Endothelial cell of umbilical vein (primary cell): ENCODE results near the gene TECTA. TPM values are rescaled to one million over a fixed set of nuclear protein-coding genes. Genes with fewer than 3 reads are reported as not detected.

Experiments
- BruUV-seq: library from RNA; stranded (reverse); fragments of 400-500 nt; replicated peaks from 2 replicates; lab custom pipeline; 2021; lab: Mats Ljungman, UMichigan
- CTCF ChIA-PET: fragments of 300-600, 350-600 bp; sonication (Branson Sonifier 250); formaldehyde crosslinking; loops from one replicate; lab custom pipeline; 2021; ENCODE audit warnings: antibody characterized with exemption, inconsistent platforms; lab: Charles Lee
- POLR2A ChIA-PET: fragments of 300-600, 350-600 bp; sonication (Branson Sonifier 250); formaldehyde crosslinking; loops from one replicate; lab custom pipeline; 2021; ENCODE audit warnings: antibody characterized with exemption, inconsistent platforms; lab: Charles Lee
- DNase-seq: peaks from one replicate; pipeline ENCODE4 v3.0.0-alpha.2; 2011; ENCODE audit warnings: low read depth, low spot score
- FAIRE-seq: peaks from 2 replicates; lab custom pipeline; 2011; peaks lifted over from hg19 to GRCh38; lab: Jason Lieb, UNC
- H2AFZ ChIP-seq: 2 replicates; pipeline ENCODE4 v1.6.0; 2012; ENCODE audit warnings: low read depth, low read length, control low read depth, inconsistent platforms
- H3K27ac ChIP-seq: 2 replicates; pipeline ENCODE4 v1.5.1; 2011; ENCODE audit warnings: low read depth, mild to moderate bottlenecking, control low read depth, low read length, moderate library complexity; ENCODE audit not compliant: insufficient read depth
- H3K27me3 ChIP-seq, 2 experiments: 2 replicates each; pipeline versions ENCODE4 v1.6.0 to v1.6.1; 2011; ENCODE audit warnings: low read length in 2 of 2, mixed read lengths in 1 of 2; ENCODE audit not compliant: control insufficient read depth in 2 of 2, insufficient read depth in 2 of 2
- H3K36me3 ChIP-seq, 2 experiments: 2 replicates in 1 of 2; 3 replicates in 1 of 2; pipeline ENCODE4 v1.5.1; 2011; ENCODE audit warnings: low read length in 2 of 2, mild to moderate bottlenecking in 1 of 2, moderate library complexity in 1 of 2; ENCODE audit not compliant: control insufficient read depth in 2 of 2, insufficient read depth in 2 of 2; ENCODE audit errors: extremely low read depth in 1 of 2
- H3K4me1 ChIP-seq: 3 replicates; pipeline ENCODE4 v1.5.1; 2011; ENCODE audit warnings: mild to moderate bottlenecking, low read length; ENCODE audit not compliant: control insufficient read depth, insufficient read depth; ENCODE audit errors: extremely low read depth
- H3K4me2 ChIP-seq: 2 replicates; pipeline ENCODE4 v1.6.1; 2011; ENCODE audit warnings: low read length, control low read depth, mixed read lengths; ENCODE audit not compliant: insufficient read depth
- H3K4me3 ChIP-seq, 3 experiments: fragments of 200-600 bp in 1 of 3; sonication (generic), shearing (Covaris generic) in 1 of 3; replicated peaks in 1 of 3; 2 replicates each; pipeline ENCODE4 v1.5.1; 2011 to 2016; ENCODE audit warnings: control low read depth in 3 of 3, low read length in 3 of 3, mild to moderate bottlenecking in 2 of 3, inconsistent platforms in 1 of 3, low read depth in 1 of 3, moderate library complexity in 1 of 3; ENCODE audit not compliant: insufficient read depth in 1 of 3
- H3K79me2 ChIP-seq: 2 replicates; pipeline ENCODE4 v1.6.0; 2012; ENCODE audit warnings: low read length, inconsistent platforms; ENCODE audit not compliant: control insufficient read depth, insufficient read depth
- H3K9ac ChIP-seq: replicated peaks from 2 replicates; pipeline ENCODE3; 2011; ENCODE audit warnings: low read length, control low read depth; ENCODE audit not compliant: insufficient read depth; ENCODE audit errors: extremely low read depth
- H3K9me1 ChIP-seq: replicated peaks from 3 replicates; pipeline ENCODE4 v1.6.0; 2011; ENCODE audit warnings: mild to moderate bottlenecking, low read length; ENCODE audit not compliant: control insufficient read depth, insufficient read depth; ENCODE audit errors: extremely low read depth
- H3K9me3 ChIP-seq: replicated peaks from 2 replicates; pipeline ENCODE4 v1.5.1; 2012; ENCODE audit warnings: low read length, inconsistent platforms; ENCODE audit not compliant: control insufficient read depth, insufficient read depth
- H4K20me1 ChIP-seq: replicated peaks from 2 replicates; pipeline ENCODE3; 2011; ENCODE audit warnings: mild to moderate bottlenecking, low read length; ENCODE audit not compliant: control insufficient read depth, insufficient read depth; ENCODE audit errors: extremely low read depth
- CTCF ChIP-seq, 2 donors: IDR thresholded peaks; 1 replicate in 1 of 2; 2 replicates in 1 of 2; pipeline ENCODE4 v1.5.1; 2011; ENCODE audit warnings: low read length in 2 of 2, mild to moderate bottlenecking in 2 of 2, moderate library complexity in 2 of 2, control low read depth in 1 of 2, inconsistent platforms in 1 of 2, low read depth in 1 of 2; ENCODE audit not compliant: insufficient read depth in 1 of 2; ENCODE audit errors: extremely low read depth in 1 of 2
- EZH2 ChIP-seq: IDR thresholded peaks from 2 replicates; pipeline ENCODE4 v1.6.1; 2012; ENCODE audit warnings: borderline replicate concordance, low read depth, mild to moderate bottlenecking, moderate library complexity, low read length, inconsistent platforms; ENCODE audit not compliant: severe bottlenecking
- FOS ChIP-seq: IDR thresholded peaks from 2 replicates; pipeline ENCODE4 v1.6.1; 2011; ENCODE audit warnings: mild to moderate bottlenecking, low read length, moderate library complexity, borderline replicate concordance; ENCODE audit not compliant: insufficient read depth
- GATA2 ChIP-seq: IDR thresholded peaks from 2 replicates; pipeline ENCODE4 v1.7.0; 2011; ENCODE audit warnings: low read depth, mild to moderate bottlenecking, moderate library complexity, mixed read lengths, low read length; ENCODE audit not compliant: insufficient read length, insufficient read depth
- JUN ChIP-seq: IDR thresholded peaks from 2 replicates; pipeline ENCODE4 v1.6.1; 2011; ENCODE audit warnings: borderline replicate concordance, low read depth; ENCODE audit not compliant: insufficient read length, insufficient read depth
- MAX ChIP-seq: IDR thresholded peaks from 2 replicates; pipeline ENCODE4 v1.6.1; 2011; ENCODE audit not compliant: insufficient read depth, insufficient read length
- MYC ChIP-seq: IDR thresholded peaks from one replicate; pipeline ENCODE4 v1.6.1; 2011; ENCODE audit warnings: mild to moderate bottlenecking, low read depth, low read length
- POLR2A ChIP-seq: IDR thresholded peaks from 2 replicates; pipeline ENCODE4 v1.6.1; 2012; ENCODE audit warnings: low read depth, mild to moderate bottlenecking, control low read depth, low read length
- POLR2AphosphoS5 ChIP-seq: IDR thresholded peaks from 2 replicates; pipeline ENCODE4 v1.6.1; 2012; ENCODE audit warnings: low read depth, mild to moderate bottlenecking, control low read depth, low read length, moderate library complexity; ENCODE audit not compliant: insufficient read depth
- dilution Hi-C: fragments of 300-500 bp; cut with MboI; formaldehyde crosslinking; loops from one replicate; pipeline ENCODE4 v1.15.0; 2019; ENCODE audit warnings: low sequenced_read_pairs; ENCODE audit not compliant: extremely low pct_ligation_motif_present
- intact Hi-C: fragments of 100-400 bp; cut with micrococcal nuclease; formaldehyde crosslinking; loops from one replicate; pipeline ENCODE4 v1.10.0; 2022
- polyA plus RNA-seq, 4 experiments: library from polyadenylated mRNA; depleted of rRNA in 3 of 4; stranded (reverse) in 3 of 4; unstranded in 1 of 4; fragments of >200 nt; gene quantifications; 2 replicates each; pipeline versions ENCODE4 v1.2.1 to v1.2.3, GENCODE V29; 2011 to 2012; ENCODE audit warnings: missing spikeins in 1 of 4
- total RNA-seq: library from RNA; stranded (reverse); gene quantifications from 2 replicates; pipeline ENCODE4 v1.2.3, GENCODE V29; 2021

Gene TECTA
- total and polyA plus RNA-seq, 2 donors (not counting 3 experiments of a cell fraction or from before 2014, with no cell fraction given): 0.44 to 0.69 TPM

- H3K27me3 ChIP-seq: no peaks in the 10 kb centered on the region
- H2AFZ ChIP-seq: no peak overlapping the region
- H3K9me3 ChIP-seq: no peaks in the 10 kb centered on the region
- H3K79me2 ChIP-seq: no peaks in the 10 kb centered on the region
- no peak overlapping the region for H3K27ac ChIP-seq
- H3K4me3 ChIP-seq: no peak overlapping the region
- dilution Hi-C loops (no loop called here), intact Hi-C loops (no loop called here)
- no peaks in the 10 kb centered on the region for H4K20me1 ChIP-seq
- no peak for FAIRE-seq
- TF ChIP-seq POLR2A (no peak), JUN (no peak), GATA2 (no peak), EZH2 (no peak), CTCF (IDR thresholded peaks at IDR 0.05; ENCODE audit: extremely low read depth in 1 of 2, insufficient read depth in 1 of 2, low read depth in 1 of 2, low read length in 2 of 2) (no peak), FOS (no peak), POLR2AphosphoS5 (no peak), MYC (no peak), MAX (no peak)
- H3K9me1 ChIP-seq: no peaks in the 10 kb centered on the region
- no TSS peak for BruUV-seq
- DNase-seq: no peak
- H3K4me1 ChIP-seq: no peaks in the 10 kb centered on the region
- H3K36me3 ChIP-seq: no peaks in the 10 kb centered on the region
- no peak overlapping the region for H3K4me2 ChIP-seq
- ChIA-PET POLR2A (no interaction called here), CTCF (interaction anchor here (1.0 to 2.0 kb wide), 2 partner anchors 17 to 18 kb away, joined by 3 to 5 read pairs; no protein-coding TSS in a partner anchor)
- no peak overlapping the region for H3K9ac ChIP-seq
Measured at GRCh38 chr11:121211626-121212025, 110.6 kb downstream of the TECTA start.
